COLO668 (cell line): ENCODE data around the gene GDAP1L1.
"Not testable (repeated sequence)": the region's sequence is repeated elsewhere in the genome, so short reads cannot be mapped to it uniquely, and the experiment has no call there.

ENCODE experiments used
- DNase-seq: peaks from one replicate; lab custom pipeline; 2025; ENCODE audit not compliant: unreplicated experiment; lab: John Stamatoyannopoulos, UW

GDAP1L1 gene

DNA sequence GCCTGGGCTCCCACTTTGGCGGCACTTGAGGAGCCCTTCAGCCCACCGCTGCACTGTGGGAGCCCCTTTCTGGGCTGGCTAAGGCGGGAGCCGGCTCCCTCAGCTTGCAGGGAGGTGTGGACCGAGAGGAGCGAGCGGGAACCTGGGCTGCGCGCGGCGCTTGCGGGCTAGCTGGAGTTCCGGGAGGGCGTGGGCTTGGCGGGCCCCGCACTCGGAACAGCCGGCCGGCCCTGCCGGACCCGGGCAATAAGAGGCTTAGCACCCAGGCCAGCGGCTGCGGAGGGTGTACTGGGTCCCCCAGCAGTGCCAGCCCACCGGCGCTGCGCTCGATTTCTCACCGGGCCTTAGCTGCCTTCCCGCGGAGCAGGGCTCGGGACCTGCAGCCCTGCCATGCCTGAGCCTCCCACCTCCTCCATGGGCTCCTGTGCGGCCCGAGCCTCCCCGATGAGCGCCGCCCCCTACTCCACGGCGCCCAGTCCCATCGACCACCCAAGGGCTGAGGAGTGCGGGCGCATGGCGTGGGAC is 52.0 kb downstream of the GDAP1L1 start:
- DNase-seq = not testable (repeated sequence)

DNA sequence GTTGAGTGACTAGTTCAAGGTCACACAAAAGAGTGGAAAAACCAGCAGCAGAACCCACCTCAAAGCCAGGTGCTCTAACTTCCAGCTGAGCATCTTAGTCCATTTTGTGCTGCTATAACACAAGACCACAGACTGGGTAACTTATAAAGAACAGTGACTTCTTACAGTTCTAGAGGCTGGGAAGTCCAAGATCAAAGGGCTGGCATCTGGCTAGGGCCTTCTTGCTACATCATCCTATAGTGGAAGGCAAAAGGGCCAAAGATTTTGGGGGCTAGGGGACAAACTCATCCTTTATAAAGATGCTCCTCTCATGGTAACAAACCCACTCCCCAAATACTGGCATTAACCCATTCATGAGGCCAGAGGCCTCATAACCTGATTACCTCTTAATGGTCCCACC is 54.2 kb downstream of the GDAP1L1 start:
- no peak for DNase-seq

DNA sequence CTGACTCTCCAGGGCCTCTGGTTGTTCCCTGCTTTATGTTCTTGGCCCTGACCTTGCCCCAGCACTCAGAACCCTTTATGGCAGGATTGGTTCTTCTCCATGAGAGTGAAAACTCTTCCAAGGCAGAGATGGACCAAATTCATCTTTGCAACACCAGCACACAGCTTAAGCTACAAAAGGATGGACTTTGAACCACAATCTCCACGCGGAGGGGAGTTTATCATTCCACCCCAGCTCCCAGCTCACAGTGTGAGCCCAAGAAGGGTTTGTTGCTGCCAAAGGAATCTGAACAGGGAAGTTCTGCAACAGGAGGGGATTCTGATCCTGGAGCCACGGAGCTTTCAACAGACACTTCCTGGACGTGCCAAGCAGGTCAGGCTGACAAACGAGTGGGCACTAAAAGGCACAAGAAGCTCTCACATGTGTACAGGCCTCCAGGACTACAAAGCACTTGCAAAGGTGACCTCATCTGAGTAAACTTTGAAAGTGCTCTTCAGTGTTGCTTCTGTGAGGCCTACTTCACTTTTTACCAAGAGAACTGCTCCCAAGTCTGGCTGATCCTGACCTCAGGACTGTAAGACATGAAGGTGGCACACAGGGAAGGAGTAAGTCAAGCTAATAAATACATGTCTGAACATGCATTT is 55.0 kb downstream of the GDAP1L1 start:
- DNase-seq = peak; percentile 34

DNA sequence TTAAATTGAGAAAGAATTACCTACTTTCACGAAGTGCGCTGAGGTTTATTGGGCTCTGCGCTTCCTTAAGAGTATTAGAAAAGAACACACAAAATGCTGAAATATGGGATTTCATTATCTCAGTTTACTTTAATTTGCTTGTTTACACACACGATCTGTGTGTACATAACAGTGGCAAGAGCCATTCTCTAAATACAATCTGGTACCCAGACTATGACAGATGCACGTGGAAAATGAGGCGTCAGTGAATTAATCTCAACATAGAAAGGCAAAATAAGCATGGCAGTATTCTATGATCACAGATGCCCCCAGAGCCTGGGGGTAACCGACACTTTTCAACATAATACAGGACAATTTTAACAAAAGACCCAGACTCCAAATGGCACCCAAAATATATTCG is 55.6 kb downstream of the GDAP1L1 start:
- no peak for DNase-seq

DNA sequence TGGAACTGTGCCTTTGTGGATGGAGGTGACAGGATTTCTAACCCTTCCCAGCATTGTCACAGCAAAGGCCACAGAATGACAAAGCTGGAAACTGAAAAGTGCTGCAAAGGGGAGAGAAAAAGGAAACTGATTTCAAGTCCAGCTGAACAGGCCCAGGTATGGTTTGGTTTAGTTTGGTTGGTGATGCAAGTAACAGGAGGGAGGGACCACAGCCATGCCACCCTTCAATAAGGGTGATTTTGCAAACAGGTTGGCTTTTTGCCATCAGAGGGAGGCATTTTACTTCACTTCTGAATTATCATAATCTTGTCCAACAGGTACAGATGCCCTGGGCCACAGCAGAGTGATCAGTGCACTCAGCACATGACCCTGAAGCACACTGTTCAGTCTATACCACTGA is 57.3 kb downstream of the GDAP1L1 start:
- no peak for DNase-seq

DNA sequence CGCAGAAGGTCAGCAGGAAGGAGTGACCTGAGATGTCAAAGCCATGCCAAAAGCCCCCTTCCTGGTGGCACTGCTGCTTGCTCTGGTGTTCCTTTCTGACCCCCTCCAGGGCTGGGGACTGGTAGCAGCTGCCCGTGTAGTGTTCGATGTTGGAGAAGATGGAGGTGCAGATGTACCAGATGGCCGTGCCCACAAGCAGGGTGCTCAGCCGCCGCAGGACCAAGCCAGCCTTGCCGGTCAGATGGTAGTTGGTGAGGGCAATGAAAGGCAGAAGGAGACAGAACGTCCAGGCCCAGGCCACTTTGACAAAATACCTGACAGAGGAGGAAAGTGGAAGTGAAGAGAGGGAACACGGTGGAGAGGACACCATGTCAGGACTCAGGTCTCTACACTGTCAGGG is 59.8 kb downstream of the GDAP1L1 start:
- no peak for DNase-seq

DNA sequence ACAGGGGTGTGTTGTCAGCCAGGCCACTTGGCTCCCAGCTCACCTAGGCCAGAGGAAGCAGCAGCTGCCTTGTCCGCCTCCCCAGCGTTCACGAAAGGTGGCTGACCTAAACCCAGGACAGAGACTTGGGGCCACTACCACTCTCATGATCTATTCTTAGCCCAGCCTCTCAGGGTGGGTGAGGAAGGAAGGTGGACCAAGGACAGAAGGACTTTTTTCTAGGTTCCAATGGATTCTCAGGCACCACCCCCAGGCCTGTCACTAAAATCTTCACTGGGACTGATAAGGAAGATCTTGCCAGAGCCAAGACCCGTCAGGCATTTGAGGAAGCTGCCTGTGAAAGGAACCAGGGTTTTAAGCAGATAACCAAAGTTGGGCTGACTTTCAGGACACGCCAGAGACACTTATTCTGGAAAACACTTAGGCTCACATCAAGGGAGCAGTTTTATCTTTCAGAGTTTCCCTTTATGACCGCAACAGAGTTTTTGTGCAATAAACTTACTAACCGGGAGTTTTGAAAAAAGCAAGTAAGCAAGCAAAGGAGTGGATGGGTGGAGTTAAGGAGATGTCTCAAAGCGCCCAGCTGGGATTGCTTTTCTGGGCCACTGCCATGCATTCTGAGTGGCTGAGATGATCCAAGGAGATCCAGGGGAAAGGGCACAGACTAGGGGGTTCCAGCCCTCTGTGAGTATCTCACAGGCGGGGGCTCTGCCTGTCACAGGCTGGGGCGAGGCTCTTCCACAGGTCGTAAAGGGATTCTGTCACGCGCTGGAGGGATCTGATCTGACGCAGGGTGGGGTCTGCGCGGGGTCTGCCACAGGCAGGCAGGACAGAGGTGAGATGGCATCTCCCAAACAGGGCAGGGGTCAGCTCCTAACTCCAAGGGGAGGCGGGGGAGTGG is 62.9 kb downstream of the GDAP1L1 start:
- DNase-seq = no peak

DNA sequence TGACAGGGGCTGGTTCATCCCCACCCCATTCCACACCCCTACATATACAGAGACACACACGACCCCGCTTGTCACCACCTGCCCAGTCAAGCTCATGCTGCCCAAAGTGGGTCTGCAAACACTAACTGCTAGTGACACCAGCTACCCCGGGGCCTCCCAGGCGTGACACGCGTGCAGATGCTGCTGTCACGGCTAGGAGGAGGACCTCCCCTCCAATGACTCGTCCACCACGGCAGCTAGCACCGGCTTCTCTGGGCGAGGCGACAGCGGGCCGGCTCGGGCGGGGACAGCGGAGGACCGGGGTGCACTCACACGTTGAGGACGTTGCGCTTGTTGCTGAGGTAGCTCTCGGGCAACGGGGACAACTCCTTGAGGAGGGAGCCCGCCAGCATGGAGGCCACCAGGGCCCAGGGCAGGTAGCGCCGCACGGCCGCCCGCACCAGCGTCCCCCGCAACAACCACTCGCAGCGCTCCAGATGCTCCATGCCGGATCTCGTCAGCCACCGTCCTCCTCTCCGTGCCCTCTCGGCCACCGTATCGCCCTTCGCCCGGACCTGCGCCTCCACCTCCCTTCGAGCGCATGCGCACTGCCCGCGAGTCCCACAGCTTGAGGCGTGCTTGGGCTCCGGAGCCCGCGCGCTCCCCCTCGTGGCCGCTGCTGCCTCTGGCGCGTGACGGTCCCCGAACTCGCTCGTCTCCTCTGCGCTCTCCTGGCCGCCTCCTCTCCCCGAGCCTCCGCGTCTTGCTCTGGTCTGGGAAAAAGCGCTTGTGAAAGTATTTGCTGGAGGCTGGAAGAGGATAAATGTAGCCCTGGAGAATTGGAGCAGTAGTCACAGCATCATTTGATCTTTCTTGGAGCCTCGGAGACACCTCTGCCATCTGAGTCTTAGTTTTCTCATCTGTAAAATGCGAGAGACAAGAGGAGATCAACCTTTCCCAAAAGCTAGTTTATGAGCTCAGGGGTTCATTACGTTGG is 63.8 kb downstream of the GDAP1L1 start, which contains the start of gene FITM2:
Gene FITM2, minus strand, starts transcription at position 539 of the 976 bp plus-strand sequence. Its CDS starts 54 bp downstream, at position 485.
- DNase-seq = peak; percentile 99

DNA sequence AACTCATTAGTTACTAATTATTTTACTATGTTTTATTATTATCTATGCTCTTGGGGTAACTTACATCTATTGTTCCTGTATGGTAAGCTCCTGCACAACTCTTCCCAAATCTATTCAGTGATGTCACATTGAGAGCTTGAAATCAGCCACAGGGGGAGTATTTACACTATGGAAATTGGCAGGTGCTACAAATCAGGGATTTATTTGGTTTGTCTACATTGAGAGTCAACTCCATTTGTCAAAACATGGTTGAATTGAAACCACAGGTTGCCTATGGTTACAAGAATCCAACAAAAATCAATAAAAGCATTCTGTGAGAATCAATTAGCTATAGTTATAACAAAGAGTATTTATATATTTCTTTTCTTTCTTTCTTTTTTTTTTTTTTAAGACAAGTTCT is 67.8 kb downstream of the GDAP1L1 start:
- DNase-seq = no peak

DNA sequence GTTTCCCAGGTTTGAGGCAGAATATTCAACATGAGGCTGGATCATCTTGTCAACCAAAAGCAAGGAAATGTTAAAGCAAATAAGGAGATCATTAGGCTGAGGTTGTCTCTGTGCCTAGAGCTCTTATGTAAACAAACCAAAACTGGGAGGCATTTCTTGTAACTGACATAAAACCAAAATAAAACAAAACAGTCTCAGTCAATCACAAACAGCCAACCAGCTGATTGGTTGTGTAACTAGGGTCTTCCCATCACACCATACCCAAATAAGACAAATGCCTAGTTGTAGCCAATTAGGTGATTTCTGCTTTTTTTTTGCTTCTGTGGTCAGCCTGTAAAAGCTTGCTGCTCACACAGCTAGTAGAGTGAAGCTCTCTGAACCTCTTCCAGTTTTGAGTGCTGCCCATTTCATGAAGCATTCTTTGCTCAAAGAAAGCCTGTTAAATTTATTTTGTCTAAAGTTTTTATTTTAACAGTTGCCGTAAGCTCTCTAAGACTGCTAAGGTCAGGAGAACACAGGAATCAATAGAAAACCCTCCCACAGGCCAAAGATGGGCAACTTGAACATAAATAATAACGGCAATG is 72.8 kb downstream of the GDAP1L1 start:
- DNase-seq = no peak

DNA sequence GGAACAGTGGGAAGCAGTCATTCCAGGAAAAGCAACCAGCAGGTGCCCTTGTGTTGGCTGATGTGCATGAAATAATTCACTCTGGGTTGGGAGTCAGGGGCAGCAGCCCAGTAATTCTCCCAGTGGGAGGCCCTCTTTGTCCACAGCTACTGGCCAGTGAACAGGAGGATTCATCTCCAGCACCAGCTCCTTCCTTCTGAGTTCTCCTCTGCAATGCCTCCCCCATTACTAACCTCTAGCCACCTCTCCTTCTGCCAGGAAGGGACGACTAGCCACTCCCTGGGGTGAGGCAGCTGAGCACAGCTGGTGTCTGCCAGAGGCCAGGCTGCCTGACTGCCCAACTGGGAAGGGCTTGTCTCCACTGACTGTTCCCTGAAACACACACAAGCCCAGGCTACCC is 77.2 kb downstream of the GDAP1L1 start:
- no peak for DNase-seq

DNA sequence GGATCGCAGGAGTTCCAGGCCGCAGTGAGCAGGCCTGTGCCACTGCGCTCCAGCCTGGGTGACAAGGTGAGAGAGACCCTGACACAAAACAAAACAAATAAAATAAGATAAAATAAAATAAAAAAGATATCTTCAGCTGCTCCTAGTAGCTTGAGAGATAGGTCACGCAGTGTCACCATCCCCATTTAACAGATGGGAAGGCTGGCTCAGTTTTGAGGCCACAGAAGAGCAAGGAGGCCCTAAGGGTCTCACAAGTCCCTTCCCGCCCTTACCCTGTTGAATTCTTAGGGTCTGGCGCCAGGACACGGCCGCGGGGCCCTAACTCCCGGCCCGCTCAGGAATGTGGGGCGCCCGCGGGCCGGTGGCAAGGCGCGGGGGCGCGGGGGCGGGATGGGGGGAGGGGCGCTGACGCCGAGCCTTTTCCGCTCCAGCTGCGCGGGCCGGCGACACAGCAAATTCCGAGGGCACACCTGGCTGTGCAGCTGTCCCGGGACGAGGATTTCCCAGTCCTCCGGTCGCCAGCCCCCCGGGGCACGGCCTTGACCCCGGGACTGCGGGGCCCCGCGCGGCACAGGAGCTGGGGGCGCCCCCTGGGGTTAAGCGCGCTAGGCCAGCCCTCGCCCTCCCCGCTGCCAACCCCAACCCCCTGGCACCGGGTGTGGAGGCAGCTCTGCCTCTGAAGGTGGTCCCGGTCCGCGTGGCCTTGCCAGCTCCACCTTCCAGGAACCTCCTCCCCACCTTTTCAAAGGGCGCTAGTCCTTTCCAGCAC is 79.5 kb downstream of the GDAP1L1 start:
- no peak for DNase-seq

DNA sequence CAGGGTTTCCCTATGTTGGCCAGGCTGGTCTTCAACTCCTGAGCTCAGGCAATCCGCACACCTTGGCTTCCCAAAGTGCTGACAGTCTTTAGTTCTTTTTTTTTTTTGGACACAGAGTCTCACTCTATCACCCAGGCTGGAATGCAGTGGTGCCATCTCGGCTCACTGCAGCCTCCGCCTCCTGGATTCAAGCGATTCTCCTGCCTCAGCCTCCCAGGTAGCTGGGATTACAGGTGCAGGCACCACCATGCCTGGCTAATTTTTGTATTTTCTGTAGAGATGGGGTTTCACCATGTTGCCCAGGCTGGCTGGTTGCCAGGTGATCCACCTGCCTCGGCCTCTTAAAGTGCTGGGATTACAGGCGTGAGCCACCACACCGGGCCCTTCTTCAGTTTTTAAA is 80.6 kb downstream of the GDAP1L1 start:
- peak; percentile 72 for DNase-seq

DNA sequence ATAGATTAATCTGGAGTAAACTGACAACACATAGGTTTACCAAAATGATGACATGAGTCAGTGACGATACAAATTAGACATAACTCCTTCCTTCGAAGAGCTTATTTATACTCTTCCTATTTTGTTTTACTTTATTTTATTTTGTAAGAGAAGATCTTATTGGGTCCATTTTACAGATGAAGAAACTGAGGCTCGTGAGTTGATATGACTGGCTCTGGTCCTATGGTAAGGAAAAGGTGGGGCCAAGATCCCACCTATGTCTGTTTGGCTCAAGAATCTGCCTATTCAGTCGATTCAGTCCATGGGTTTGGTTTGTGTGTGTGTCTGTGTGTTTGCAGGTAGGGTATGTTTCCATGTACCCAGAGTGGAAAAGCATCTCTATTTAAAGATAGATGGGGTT is 81.3 kb downstream of the GDAP1L1 start:
- DNase-seq = no peak
